H1 (cell line): ENCODE measurements around the gene GABRG3. TPM values are rescaled to one million over a fixed set of nuclear protein-coding genes. Genes with fewer than 3 reads are reported as not detected.

Experiments used
- CTCF ChIA-PET: fragments of 300-600 bp; sonication (Branson Sonifier 250); formaldehyde crosslinking; loops from one replicate; lab custom pipeline; 2021; ENCODE audit not compliant: partially characterized antibody; lab: Charles Lee
- POLR2A ChIA-PET: fragments of 300-600 bp; sonication (Branson Sonifier 250); formaldehyde crosslinking; loops from one replicate; lab custom pipeline; 2021; ENCODE audit warnings: inconsistent platforms; ENCODE audit not compliant: partially characterized antibody; lab: Charles Lee
- DNase-seq, 2 experiments: peaks; one replicate each; pipeline versions ENCODE4 v3.0.0 to v3.0.0-alpha.2; 2010 to 2022; ENCODE audit warnings: low spot score in 2 of 2, low read depth in 1 of 2, mixed read lengths in 1 of 2
- FAIRE-seq: peaks from 2 replicates; lab custom pipeline; 2011; peaks lifted over from hg19 to GRCh38; lab: Jason Lieb, UNC
- H2AFZ ChIP-seq: 2 replicates; pipeline ENCODE4 v1.8.1; 2012; ENCODE audit warnings: low read length, inconsistent platforms
- H2AK5ac ChIP-seq: 2 replicates; pipeline ENCODE4 v1.6.1; 2013; ENCODE audit warnings: low read depth, low read length
- H2BK120ac ChIP-seq: replicated peaks from 2 replicates; pipeline ENCODE3; 2013; ENCODE audit warnings: low read depth, low read length, inconsistent platforms
- H2BK12ac ChIP-seq: 2 replicates; pipeline ENCODE4 v1.6.1; 2013; ENCODE audit warnings: low read depth, low read length
- H2BK15ac ChIP-seq: 2 replicates; pipeline ENCODE4 v1.6.1; 2013; ENCODE audit warnings: low read length
- H2BK20ac ChIP-seq: 2 replicates; pipeline ENCODE4 v1.6.1; 2013; ENCODE audit warnings: low read length
- H2BK5ac ChIP-seq: 2 replicates; pipeline ENCODE4 v1.6.1; 2013; ENCODE audit warnings: low read depth, low read length
- H3K14ac ChIP-seq: 2 replicates; pipeline ENCODE4 v1.6.1; 2013; ENCODE audit warnings: inconsistent platforms; ENCODE audit not compliant: insufficient read length
- H3K18ac ChIP-seq: 2 replicates; pipeline ENCODE4 v1.6.1; 2013; ENCODE audit warnings: low read length; ENCODE audit errors: extremely low read depth
- H3K23ac ChIP-seq: 2 replicates; pipeline ENCODE4 v1.6.1; 2013; ENCODE audit warnings: inconsistent platforms; ENCODE audit not compliant: insufficient read length
- H3K23me2 ChIP-seq: 2 replicates; pipeline ENCODE4 v1.6.1; 2013; ENCODE audit warnings: low read depth, low read length
- H3K27ac ChIP-seq: 2 replicates; pipeline ENCODE4 v1.6.1; 2011; ENCODE audit warnings: low read depth, low read length, inconsistent platforms
- H3K27me3 ChIP-seq, 4 experiments: replicated peaks in 1 of 4; 1 replicate in 1 of 4; 2 replicates in 3 of 4; pipeline versions ENCODE4 v1.6.1 to v1.8.1; 2011 to 2013; ENCODE audit warnings: low read length in 3 of 4, mild to moderate bottlenecking in 3 of 4, inconsistent platforms in 2 of 4, mixed read lengths in 2 of 4, moderate library complexity in 1 of 4; ENCODE audit not compliant: control insufficient read depth in 3 of 4, insufficient read depth in 3 of 4; ENCODE audit errors: extremely low read depth in 1 of 4
- H3K36me3 ChIP-seq, 4 experiments: 2 replicates each; pipeline versions ENCODE4 v1.6.1 to v1.8.1; 2011 to 2013; ENCODE audit warnings: mild to moderate bottlenecking in 4 of 4, low read length in 3 of 4, moderate library complexity in 2 of 4, control low read depth in 1 of 4, inconsistent platforms in 1 of 4; ENCODE audit not compliant: insufficient read depth in 4 of 4, control insufficient read depth in 2 of 4
- H3K4ac ChIP-seq: replicated peaks from 2 replicates; pipeline ENCODE3; 2013; ENCODE audit warnings: low read length, low read depth, mixed read lengths, inconsistent platforms; ENCODE audit not compliant: insufficient read length
- H3K4me1 ChIP-seq, 4 experiments: replicated peaks in 1 of 4; 1 replicate in 1 of 4; 2 replicates in 3 of 4; pipeline versions ENCODE4 v1.6.1 to v1.8.1; 2011 to 2013; ENCODE audit warnings: low read length in 3 of 4, inconsistent platforms in 2 of 4, mixed read lengths in 1 of 4; ENCODE audit not compliant: insufficient read depth in 4 of 4, control insufficient read depth in 3 of 4
- H3K4me2 ChIP-seq, 2 experiments: 2 replicates each; pipeline versions ENCODE4 v1.6.1 to v1.8.1; 2011 to 2013; ENCODE audit warnings: low read depth in 2 of 2, low read length in 2 of 2, control low read depth in 1 of 2, inconsistent platforms in 1 of 2, mild to moderate bottlenecking in 1 of 2; ENCODE audit not compliant: insufficient read depth in 1 of 2
- H3K4me3 ChIP-seq, 4 experiments: fragments of 200-600, 300-600 bp in 1 of 4; sonication (generic), shearing (Covaris generic), sonication (Bioruptor Twin) in 1 of 4; 2 replicates each; pipeline versions ENCODE4 v1.5.1 to v1.8.1; 2011 to 2016; ENCODE audit warnings: low read length in 4 of 4, low read depth in 3 of 4, control low read depth in 2 of 4, inconsistent platforms in 2 of 4, mild to moderate bottlenecking in 2 of 4, mixed read lengths in 1 of 4, moderate library complexity in 1 of 4; ENCODE audit not compliant: insufficient read depth in 2 of 4; ENCODE audit errors: extremely low read depth in 1 of 4
- H3K56ac ChIP-seq: replicated peaks from 2 replicates; pipeline ENCODE3; 2013; ENCODE audit warnings: low read depth, mild to moderate bottlenecking, mixed read lengths, low read length, inconsistent platforms; ENCODE audit not compliant: insufficient read length
- H3K79me1 ChIP-seq: 2 replicates; pipeline ENCODE4 v1.6.1; 2013; ENCODE audit warnings: low read depth, low read length, control low read depth
- H3K79me2 ChIP-seq, 2 experiments: 2 replicates each; pipeline versions ENCODE4 v1.6.1 to v1.8.1; 2012 to 2013; ENCODE audit warnings: low read length in 2 of 2, mild to moderate bottlenecking in 2 of 2, inconsistent platforms in 1 of 2; ENCODE audit not compliant: insufficient read depth in 2 of 2, control insufficient read depth in 1 of 2
- H3K9ac ChIP-seq, 4 experiments: replicated peaks in 1 of 4; 1 replicate in 1 of 4; 2 replicates in 3 of 4; pipeline versions ENCODE4 v1.6.1 to v1.8.1; 2011 to 2013; ENCODE audit warnings: low read depth in 3 of 4, low read length in 3 of 4, control low read depth in 2 of 4, mild to moderate bottlenecking in 2 of 4, moderate library complexity in 2 of 4, inconsistent platforms in 1 of 4; ENCODE audit errors: extremely low read depth in 1 of 4
- H3K9me3 ChIP-seq, 2 experiments: 2 replicates each; pipeline versions ENCODE4 v1.6.1 to v1.8.1; 2012 to 2013; ENCODE audit warnings: mild to moderate bottlenecking in 2 of 2, moderate library complexity in 2 of 2, control low read depth in 1 of 2, inconsistent platforms in 1 of 2, low read depth in 1 of 2, low read length in 1 of 2, mixed read lengths in 1 of 2; ENCODE audit not compliant: insufficient read depth in 2 of 2
- H4K20me1 ChIP-seq, 2 experiments: replicated peaks in 1 of 2; 2 replicates each; pipeline versions ENCODE3 to v1.8.1; 2011 to 2013; ENCODE audit warnings: inconsistent platforms in 2 of 2, low read length in 2 of 2, mild to moderate bottlenecking in 1 of 2; ENCODE audit not compliant: insufficient read depth in 2 of 2, control insufficient read depth in 1 of 2
- H4K5ac ChIP-seq: 2 replicates; pipeline ENCODE4 v1.6.1; 2013; ENCODE audit warnings: low read length, low read depth, mixed read lengths, inconsistent platforms; ENCODE audit not compliant: insufficient read length
- H4K8ac ChIP-seq: 2 replicates; pipeline ENCODE4 v1.8.0; 2013; ENCODE audit warnings: mild to moderate bottlenecking, moderate library complexity, low read length, inconsistent platforms; ENCODE audit not compliant: insufficient read depth; ENCODE audit errors: extremely low read depth
- H4K91ac ChIP-seq: replicated peaks from 2 replicates; pipeline ENCODE3; 2013; ENCODE audit warnings: low read length, mixed read lengths, inconsistent platforms; ENCODE audit not compliant: insufficient read length
- CEBPB ChIP-seq: IDR thresholded peaks from 2 replicates; pipeline ENCODE4 v1.6.1; 2012; ENCODE audit warnings: low read depth, low read length
- CHD1 ChIP-seq: IDR thresholded peaks from 2 replicates; pipeline ENCODE4 v1.6.1; 2012; ENCODE audit warnings: low read depth, low read length, improper control_type of control experiment
- EGR1 ChIP-seq: IDR thresholded peaks from 2 replicates; pipeline ENCODE4 v1.6.1; 2011; ENCODE audit warnings: low read depth, low read length, borderline replicate concordance
- HDAC6 ChIP-seq: IDR thresholded peaks from one replicate; pipeline ENCODE4 v1.7.1; 2012; ENCODE audit warnings: low read depth, mild to moderate bottlenecking, inconsistent platforms, low read length, moderate library complexity
- KDM1A ChIP-seq: fragments of 200-600, 300-600 bp; sonication (generic); IDR thresholded peaks from 2 replicates; pipeline ENCODE4 v1.7.1; 2016; ENCODE audit warnings: mild to moderate bottlenecking, low read length, borderline replicate concordance
- KDM5A ChIP-seq: fragments of 200-600 bp; IDR thresholded peaks from 2 replicates; pipeline ENCODE4 v1.7.1; 2012; ENCODE audit warnings: mild to moderate bottlenecking, low read length, inconsistent platforms, mixed read lengths
- POLR2AphosphoS5 ChIP-seq: IDR thresholded peaks from 2 replicates; pipeline ENCODE4 v1.6.1; 2011; ENCODE audit warnings: low read depth, low read length
- RAD21 ChIP-seq, 2 experiments: IDR thresholded peaks in 1 of 2; conservative IDR thresholded peaks in 1 of 2; 2 replicates each; pipeline ENCODE4 v1.6.1; 2011; ENCODE audit warnings: low read depth in 2 of 2, low read length in 2 of 2, improper control_type of control experiment in 1 of 2, inconsistent platforms in 1 of 2, mild to moderate bottlenecking in 1 of 2, moderate library complexity in 1 of 2
- RFX5 ChIP-seq: IDR thresholded peaks from 2 replicates; pipeline ENCODE4 v1.6.1; 2011; ENCODE audit warnings: low read depth, low read length, improper control_type of control experiment, borderline replicate concordance
- SIX5 ChIP-seq: IDR thresholded peaks from 2 replicates; pipeline ENCODE4 v1.6.1; 2011; ENCODE audit warnings: mild to moderate bottlenecking, low read depth, low read length
- SP2 ChIP-seq: IDR thresholded peaks from 2 replicates; pipeline ENCODE4 v1.6.1; 2012; ENCODE audit warnings: mild to moderate bottlenecking, low read length, inconsistent platforms
- TBP ChIP-seq: IDR thresholded peaks from 2 replicates; pipeline ENCODE4 v1.6.1; 2011; ENCODE audit warnings: low read depth, low read length, improper control_type of control experiment
- TCF12 ChIP-seq: IDR thresholded peaks from 2 replicates; pipeline ENCODE4 v1.6.1; 2011; ENCODE audit warnings: low read depth, mild to moderate bottlenecking, low read length
- TEAD4 ChIP-seq: IDR thresholded peaks from 2 replicates; pipeline ENCODE4 v1.6.1; 2012; ENCODE audit warnings: low read depth, low read length, inconsistent platforms, mixed read lengths
- ZNF274 ChIP-seq: IDR thresholded peaks from 2 replicates; pipeline ENCODE4 v1.7.0; 2012; ENCODE audit warnings: low read length, borderline replicate concordance; ENCODE audit errors: extremely low read depth
- WGBS, 2 experiments: shearing (Covaris generic) in 1 of 2; methylation state at CpG; one replicate each; pipeline versions ENCODE4 v1.1.6 to v1.1.7; 2013 to 2015; ENCODE audit warnings: low lambda C conversion rate in 2 of 2, mixed read lengths in 2 of 2, inconsistent platforms in 1 of 2, low coverage in 1 of 2, missing lambda C conversion rate in 1 of 2; ENCODE audit not compliant: insufficient replicate concordance in 2 of 2, insufficient coverage in 1 of 2, insufficient read length in 1 of 2; ENCODE audit errors: extremely low coverage in 1 of 2, missing lambda C conversion rate in 1 of 2; 5-methylcytosine and 5-hydroxymethylcytosine counted together
- polyA plus RNA-seq, 7 experiments: library from polyadenylated mRNA; depleted of rRNA in 3 of 7; stranded (reverse) in 5 of 7; unstranded in 2 of 7; fragments of >200 nt in 5 of 7; fragments of 200-250 nt in 2 of 7; gene quantifications; 1 replicate in 5 of 7; 2 replicates in 1 of 7; 4 replicates in 1 of 7; pipeline versions ENCODE4 v1.2.1 to v1.2.3, GENCODE V29; 2011 to 2013; ENCODE audit warnings: missing spikeins in 2 of 7, mixed read lengths in 2 of 7
- total RNA-seq: library from RNA; stranded (reverse); fragmentation: NEBNext Ultra II Directional; extraction: Animal tissue kit (Norgen Biotek cat#: 25700); gene quantifications from 2 replicates; pipeline ENCODE4 v1.2.1, GENCODE V29; 2021
- TF ChIP-seq, protein P1 (sequence below): IDR thresholded peaks from 2 replicates; pipeline ENCODE4 v1.6.1; 2012; ENCODE audit warnings: inconsistent platforms

Gene GABRG3
- total and polyA plus RNA-seq, 2 of the 8 experiments (the other 6 are each of a cell fraction or from before 2014, with no cell fraction given), result 0.17 to 0.80 TPM

DNA sequence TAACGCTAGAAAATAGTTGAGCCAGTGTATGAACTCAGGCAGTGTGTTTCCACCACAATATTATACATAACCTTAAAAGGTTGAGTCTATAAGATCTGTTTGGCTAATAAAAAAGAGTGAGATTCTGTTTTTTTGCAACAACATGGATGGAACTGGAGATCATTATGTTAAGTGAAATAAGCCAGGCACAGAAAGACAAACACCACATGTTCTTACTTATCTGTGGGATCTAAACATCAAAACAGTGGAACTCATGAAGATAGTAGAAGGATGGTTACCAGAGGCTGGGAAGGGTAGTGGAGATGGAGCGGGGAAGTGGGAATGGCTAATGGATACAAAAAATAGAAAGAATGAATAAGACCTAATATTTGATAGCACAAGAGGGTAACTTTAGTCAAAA, 150.7 kb downstream of the GABRG3 start:
- H3K14ac ChIP-seq, result no peak overlapping the region
- ChIA-PET CTCF (interaction anchor here (1.2 kb wide), 1 partner anchor 238 kb away, joined by 3 read pairs; no protein-coding TSS in a partner anchor), POLR2A (no interaction called here)
- H3K27me3 ChIP-seq, result no peaks in the 10 kb centered on the region
- no peak overlapping the region for H3K18ac ChIP-seq
- no peak overlapping the region for H2AK5ac ChIP-seq
- DNase-seq (no peak), FAIRE-seq (no peak)
- H3K23me2 ChIP-seq, result no peaks in the 10 kb centered on the region
- H3K23ac ChIP-seq, result no peak overlapping the region
- no peaks in the 10 kb centered on the region for H3K79me1 ChIP-seq
- no peak overlapping the region for H3K9ac ChIP-seq
- H2BK5ac ChIP-seq, result no peak overlapping the region
- H3K56ac ChIP-seq, result no peak overlapping the region
- no peaks in the 10 kb centered on the region for H4K20me1 ChIP-seq
- H3K4me2 ChIP-seq, result no peak overlapping the region
- no peak overlapping the region for H4K91ac ChIP-seq
- H2AFZ ChIP-seq, result no peak overlapping the region
- no peak overlapping the region for H2BK120ac ChIP-seq
- H4K5ac ChIP-seq, result no peak overlapping the region
- no peak overlapping the region for H3K27ac ChIP-seq
- H3K9me3 ChIP-seq, result peaks cover 0 to 2% of the 10 kb centered on the region in 2 experiments; a peak in 2 of 4 replicates
- H3K4me1 ChIP-seq, result peaks cover 0 to 2% (median 0%) of the 10 kb centered on the region in 4 experiments; a peak in 1 of 7 replicates
- H3K4me3 ChIP-seq, result no peak overlapping the region
- no peak overlapping the region for H4K8ac ChIP-seq
- no peak overlapping the region for H3K4ac ChIP-seq
- WGBS, 2 experiments, result 90% methylated on average over 2 of the region's 2 CpGs; no CpG with 5 or more reads in 1 of the 2 experiments
- H3K79me2 ChIP-seq, result no peaks in the 10 kb centered on the region
- H2BK15ac ChIP-seq, result no peak overlapping the region
- H3K36me3 ChIP-seq, result no peaks in the 10 kb centered on the region
- H2BK20ac ChIP-seq, result no peak overlapping the region
- no peak overlapping the region for H2BK12ac ChIP-seq
- TF ChIP-seq ZNF274 (no peak), CHD1 (no peak), EGR1 (no peak), TBP (no peak), RFX5 (no peak), KDM1A (no peak), KDM5A (no peak), POLR2AphosphoS5 (no peak), RAD21 (IDR thresholded peaks at IDR 0.05 in 1 of 2, conservative IDR thresholded peaks at IDR 0.05 in 1 of 2; ENCODE audit: low read depth in 2 of 2, low read length in 2 of 2) (no peak), HDAC6 (no peak), CEBPB (no peak), TCF12 (no peak), SP2 (no peak), SIX5 (no peak), TEAD4 (no peak)
- TF ChIP-seq, protein P1, sequence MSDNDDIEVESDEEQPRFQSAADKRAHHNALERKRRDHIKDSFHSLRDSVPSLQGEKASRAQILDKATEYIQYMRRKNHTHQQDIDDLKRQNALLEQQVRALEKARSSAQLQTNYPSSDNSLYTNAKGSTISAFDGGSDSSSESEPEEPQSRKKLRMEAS, result no peak
